Neural crest cell (in vitro differentiated cells): ENCODE measurements around the gene GSK3B. TPM values are rescaled to one million over a fixed set of nuclear protein-coding genes. Genes with fewer than 3 reads are reported as not detected.

ENCODE experiments used
- DNase-seq: peaks from one replicate; pipeline ENCODE4 v3.0.0; 2021; ENCODE audit warnings: low read depth, mixed read lengths, low spot score
- H3K27ac Mint-ChIP-seq: one replicate; pipeline ENCODE4 v1.8.0; 2021; ENCODE audit warnings: mild to moderate bottlenecking, mixed read lengths; ENCODE audit not compliant: unreplicated experiment
- H3K27me3 Mint-ChIP-seq: 2 replicates; pipeline ENCODE4 v1.8.0; 2021; ENCODE audit warnings: low read depth, mild to moderate bottlenecking, mixed read lengths
- H3K36me3 Mint-ChIP-seq: 2 replicates; pipeline ENCODE4 v1.8.0; 2021; ENCODE audit warnings: low read depth, mild to moderate bottlenecking, mixed read lengths
- H3K4me1 Mint-ChIP-seq: 2 replicates; pipeline ENCODE4 v1.8.0; 2021; ENCODE audit warnings: mixed read lengths
- H3K4me3 Mint-ChIP-seq: one replicate; pipeline ENCODE4 v1.8.0; 2021; ENCODE audit warnings: mild to moderate bottlenecking, mixed read lengths
- H3K9me3 Mint-ChIP-seq: 2 replicates; pipeline ENCODE4 v1.8.0; 2021; ENCODE audit warnings: mixed read lengths
- total RNA-seq: library from RNA; stranded (reverse); gene quantifications from 2 replicates; pipeline ENCODE4 v1.2.1, GENCODE V29; 2021
- TF ChIP-seq, protein P1 (sequence below): fragments of 200-600 bp; sonication (generic); conservative IDR thresholded peaks from 2 replicates; pipeline ENCODE4 v1.5.0; 2021; ENCODE audit warnings: antibody characterized with exemption, mild to moderate bottlenecking

Gene GSK3B
- total RNA-seq, 1 donor from 2014 or later = 81.5 TPM

DNA sequence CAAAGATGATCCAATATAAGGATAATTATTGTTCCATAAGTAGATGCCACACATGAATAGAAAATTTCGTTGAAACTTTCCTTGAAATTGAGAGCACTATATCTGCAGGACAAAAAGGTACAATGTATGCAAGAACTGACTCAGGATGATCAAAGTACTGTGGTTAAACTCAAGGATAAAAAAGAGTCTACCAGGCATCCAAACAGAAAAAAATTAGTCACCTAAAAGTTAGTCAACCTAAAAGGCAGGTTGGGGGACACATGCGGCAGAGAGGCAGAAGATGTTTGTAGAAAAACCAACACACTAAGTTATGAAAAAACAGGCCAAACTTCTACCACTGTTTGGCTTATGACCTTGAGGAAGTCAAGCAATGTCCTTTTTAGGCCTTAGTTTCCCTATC, 68.7 kb downstream of the GSK3B start:
- Mint-ChIP-seq H3K4me3 (no peak overlapping the region), H3K4me1 (peaks cover 25% of the 10 kb centered on the region), H3K27ac (no peak overlapping the region), H3K9me3 (no peaks in the 10 kb centered on the region), H3K36me3 (no peaks in the 10 kb centered on the region), H3K27me3 (no peaks in the 10 kb centered on the region)
- no peak for DNase-seq
- TF ChIP-seq, protein P1, sequence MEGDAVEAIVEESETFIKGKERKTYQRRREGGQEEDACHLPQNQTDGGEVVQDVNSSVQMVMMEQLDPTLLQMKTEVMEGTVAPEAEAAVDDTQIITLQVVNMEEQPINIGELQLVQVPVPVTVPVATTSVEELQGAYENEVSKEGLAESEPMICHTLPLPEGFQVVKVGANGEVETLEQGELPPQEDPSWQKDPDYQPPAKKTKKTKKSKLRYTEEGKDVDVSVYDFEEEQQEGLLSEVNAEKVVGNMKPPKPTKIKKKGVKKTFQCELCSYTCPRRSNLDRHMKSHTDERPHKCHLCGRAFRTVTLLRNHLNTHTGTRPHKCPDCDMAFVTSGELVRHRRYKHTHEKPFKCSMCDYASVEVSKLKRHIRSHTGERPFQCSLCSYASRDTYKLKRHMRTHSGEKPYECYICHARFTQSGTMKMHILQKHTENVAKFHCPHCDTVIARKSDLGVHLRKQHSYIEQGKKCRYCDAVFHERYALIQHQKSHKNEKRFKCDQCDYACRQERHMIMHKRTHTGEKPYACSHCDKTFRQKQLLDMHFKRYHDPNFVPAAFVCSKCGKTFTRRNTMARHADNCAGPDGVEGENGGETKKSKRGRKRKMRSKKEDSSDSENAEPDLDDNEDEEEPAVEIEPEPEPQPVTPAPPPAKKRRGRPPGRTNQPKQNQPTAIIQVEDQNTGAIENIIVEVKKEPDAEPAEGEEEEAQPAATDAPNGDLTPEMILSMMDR = no peak

DNA sequence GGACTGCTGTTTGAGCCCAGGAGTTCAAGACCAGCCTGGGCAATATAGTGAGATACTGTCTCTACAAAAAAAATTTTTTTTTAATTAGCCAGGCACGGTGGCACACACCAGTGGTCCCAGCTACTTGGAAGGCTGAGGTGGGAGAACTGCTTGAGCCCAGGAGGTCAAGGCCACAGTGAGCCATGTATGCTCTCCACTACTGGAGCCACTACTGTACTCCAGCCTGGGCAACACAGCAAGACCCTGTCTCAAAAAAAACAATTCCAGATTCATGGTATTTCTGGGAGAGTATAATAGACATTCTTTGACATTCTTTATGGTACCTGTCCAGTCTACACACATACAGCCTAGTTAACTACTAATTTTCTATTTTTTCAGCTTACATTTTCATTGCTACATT, 70.1 kb downstream of the GSK3B start:
- Mint-ChIP-seq H3K9me3 (no peaks in the 10 kb centered on the region), H3K36me3 (no peaks in the 10 kb centered on the region), H3K4me1 (peaks cover 24% of the 10 kb centered on the region), H3K27ac (no peak overlapping the region), H3K27me3 (no peaks in the 10 kb centered on the region), H3K4me3 (no peak overlapping the region)
- TF ChIP-seq, protein P1 = no peak
- no peak for DNase-seq

DNA sequence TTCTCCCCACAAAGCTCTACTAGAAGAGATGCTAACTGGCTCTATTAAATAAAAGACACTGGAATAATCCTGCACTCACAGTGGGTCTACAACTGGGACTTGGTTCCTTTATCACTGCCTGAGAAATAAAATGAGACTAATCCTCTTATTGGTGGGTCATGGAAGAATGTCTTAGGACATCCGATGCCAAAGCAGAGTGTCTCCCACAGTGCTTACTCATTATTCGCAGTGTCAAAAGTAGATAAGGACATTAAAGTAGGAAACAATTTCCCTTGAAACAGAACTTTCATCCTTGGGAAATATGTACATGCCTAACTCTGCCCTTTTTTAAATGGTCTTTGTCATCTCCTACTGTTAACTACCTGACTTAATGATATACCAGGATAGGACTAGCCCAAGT, 71.5 kb downstream of the GSK3B start:
- Mint-ChIP-seq H3K27ac (no peak overlapping the region), H3K4me1 (peaks cover 14% of the 10 kb centered on the region), H3K4me3 (no peak overlapping the region), H3K27me3 (no peaks in the 10 kb centered on the region), H3K9me3 (no peaks in the 10 kb centered on the region), H3K36me3 (no peaks in the 10 kb centered on the region)
- no peak for DNase-seq
- TF ChIP-seq, protein P1 = no peak

DNA sequence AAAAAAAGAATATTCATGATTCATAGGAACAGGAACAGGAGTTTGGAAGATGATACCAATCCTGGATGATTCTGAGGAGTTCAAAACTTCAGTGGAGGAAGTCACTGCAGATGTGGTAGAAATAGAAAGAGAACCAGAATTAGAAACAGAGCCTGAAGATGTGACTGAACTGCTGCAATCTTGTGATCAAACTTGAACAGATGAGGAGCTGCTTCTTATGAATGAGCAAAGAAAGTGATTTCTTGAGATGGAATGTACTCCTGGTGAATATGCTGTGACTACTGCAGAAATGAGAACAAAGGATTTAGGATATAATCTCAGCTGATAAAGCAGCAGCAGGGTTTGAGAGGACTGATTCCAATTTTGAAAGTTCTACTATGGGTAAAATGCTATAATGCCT, 72.7 kb downstream of the GSK3B start:
- no peak overlapping the region for H3K27ac Mint-ChIP-seq
- TF ChIP-seq, protein P1 = no peak
- H3K36me3 Mint-ChIP-seq = no peaks in the 10 kb centered on the region
- H3K27me3 Mint-ChIP-seq = no peaks in the 10 kb centered on the region
- H3K9me3 Mint-ChIP-seq = no peaks in the 10 kb centered on the region
- H3K4me1 Mint-ChIP-seq = peaks cover 18% of the 10 kb centered on the region
- no peak overlapping the region for H3K4me3 Mint-ChIP-seq
- no peak for DNase-seq

DNA sequence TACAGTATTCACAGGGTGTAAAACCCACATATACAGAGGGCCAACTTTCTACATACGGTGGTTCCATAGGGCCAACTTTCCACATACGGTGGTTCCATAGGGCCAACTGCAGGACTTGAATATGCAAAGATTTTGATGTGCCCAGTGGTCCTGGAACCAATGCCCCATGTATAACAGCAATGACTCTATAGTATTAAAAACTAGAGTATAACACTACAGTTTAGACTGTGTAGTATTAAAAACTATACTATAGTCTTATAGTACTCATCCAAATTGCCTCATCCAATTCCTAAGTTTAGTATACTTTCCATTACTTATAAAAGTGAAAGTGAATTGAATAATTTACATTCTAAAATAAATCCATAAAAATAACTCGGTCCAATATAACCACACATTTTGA, 75.9 kb downstream of the GSK3B start:
- Mint-ChIP-seq H3K27ac (no peak overlapping the region), H3K4me3 (no peak overlapping the region)

More for the DNA sequence above, 75.9 kb downstream of the GSK3B start:
- H3K36me3 Mint-ChIP-seq = no peaks in the 10 kb centered on the region
- no peaks in the 10 kb centered on the region for H3K27me3 Mint-ChIP-seq
- TF ChIP-seq, protein P1 = no peak
- H3K4me1 Mint-ChIP-seq = peaks cover 26% of the 10 kb centered on the region
- no peak for DNase-seq
- H3K9me3 Mint-ChIP-seq = no peaks in the 10 kb centered on the region
